Stomach (tissue), 9 donors: ENCODE results near the gene PIEZO1. TPM values are rescaled to one million over a fixed set of nuclear protein-coding genes. Genes with fewer than 3 reads are reported as not detected.
A peak's percentile ranks its signal among the peaks of the same experiment; 100 is the strongest.

Experiments used
- DNase-seq, 2 donors: peaks; one replicate each; pipeline versions ENCODE4 v3.0.0 to v3.0.0-alpha.2; 2013 to 2019
- H3K27ac ChIP-seq, 5 donors: fragments of 200-600 bp in 4 of 5; sonication (generic) in 4 of 5; one replicate each; pipeline ENCODE4 v1.5.1; 2013 to 2019; ENCODE audit warnings: mild to moderate bottlenecking in 1 of 5, moderate library complexity in 1 of 5
- H3K27me3 ChIP-seq, 3 donors: fragments of 200-600 bp; sonication (generic); one replicate each; pipeline ENCODE4 v1.5.1; 2017 to 2019; ENCODE audit warnings: mixed run types in 1 of 3
- H3K36me3 ChIP-seq, 4 donors: fragments of 200-600 bp; sonication (generic); 1 replicate in 3 of 4; 2 replicates in 1 of 4; pipeline ENCODE4 v1.5.1; 2016 to 2019
- H3K4me1 ChIP-seq, 4 donors: fragments of 200-600 bp; sonication (generic); one replicate each; pipeline ENCODE4 v1.5.1; 2016 to 2019
- H3K4me3 ChIP-seq, 4 donors: fragments of 200-600 bp; sonication (generic) in 3 of 4; one replicate each; pipeline ENCODE4 v1.5.1; 2016 to 2019; ENCODE audit warnings: mild to moderate bottlenecking in 1 of 4
- H3K9me3 ChIP-seq, 4 donors: fragments of 200-600 bp; sonication (generic); one replicate each; pipeline ENCODE4 v1.5.1; 2016 to 2019
- EP300 ChIP-seq: sonication (generic); formaldehyde crosslinking; IDR thresholded peaks from one replicate; pipeline ENCODE4 v1.6.1; 2017; ENCODE audit warnings: antibody characterized with exemption
- POLR2A ChIP-seq, 4 donors: fragments of 450-650 bp; IDR thresholded peaks; one replicate each; pipeline ENCODE4 v1.6.1; 2016; ENCODE audit warnings: antibody characterized with exemption in 4 of 4, control low read depth in 2 of 4, mild to moderate bottlenecking in 1 of 4, moderate library complexity in 1 of 4
- POLR2AphosphoS5 ChIP-seq, 3 donors: sonication (generic); formaldehyde crosslinking; IDR thresholded peaks; one replicate each; pipeline ENCODE4 v1.6.1; 2016; ENCODE audit warnings: antibody characterized with exemption in 3 of 3
- WGBS, 5 donors: extraction: QIAGEN DNeasy Blood & Tissue Kit in 3 of 5; methylation state at CpG; one replicate each; pipeline versions ENCODE4 v1.1.5 to v1.1.7; 2013 to 2018; 5-methylcytosine and 5-hydroxymethylcytosine counted together
- intact Hi-C: fragments of 100-400 bp; cut with DNase I; formaldehyde crosslinking; loops from one replicate; pipeline ENCODE4 v1.15.1; 2023; ENCODE audit warnings: low total_unique reads
- polyA plus RNA-seq, 3 donors: library from polyadenylated mRNA; stranded (reverse); fragments of 200-250 nt; gene quantifications; one replicate each; pipeline ENCODE4 v1.2.3, GENCODE V29; 2013
- total RNA-seq, 5 donors: library from RNA; depleted of rRNA; stranded (reverse); fragments of >200 nt; gene quantifications; one replicate each; pipeline versions ENCODE4 v1.1.0 to v1.2.3, GENCODE V29; 2014 to 2016
- TF ChIP-seq, protein P1 (sequence below), 7 experiments: fragments of 450-650 bp in 4 of 7; fragments of 200-600 bp in 3 of 7; sonication (generic) in 3 of 7; IDR thresholded peaks; one replicate each; pipeline ENCODE4 v1.5.1; 2016 to 2019; ENCODE audit warnings: antibody characterized with exemption in 7 of 7, control low read depth in 2 of 7, mild to moderate bottlenecking in 1 of 7
- donor health status: healthy with polysubstance abuse.
- donor health status: Bipolar disorder and iron deficiency.
- donor health status: healthy.

PIEZO1 gene
- total and polyA plus RNA-seq, 8 donors, result 43.7 to 171 (median 115) TPM

- H3K9me3 ChIP-seq, result no peaks in the 10 kb centered on the region
- peaks cover 0 to 31% (median 14%) of the 10 kb centered on the region in 4 donors for H3K36me3 ChIP-seq
- intact Hi-C loops, result no loop called here
- WGBS, 5 donors, result 37 to 66% (median 53%) methylated on average over 14 to 17 of the region's 17 CpGs
- H3K27ac ChIP-seq, result peak overlapping the region in 4 of 5 donors; percentile 35 to 79 (median 57)
- DNase-seq, result peak in 1 of 2 donors; percentile 68
- H3K27me3 ChIP-seq, result no peaks in the 10 kb centered on the region
- peak in 1 of 3 donors; percentile 15 for TF ChIP-seq POLR2AphosphoS5 (IDR thresholded peaks at IDR 0.05)
- TF ChIP-seq, protein P1, sequence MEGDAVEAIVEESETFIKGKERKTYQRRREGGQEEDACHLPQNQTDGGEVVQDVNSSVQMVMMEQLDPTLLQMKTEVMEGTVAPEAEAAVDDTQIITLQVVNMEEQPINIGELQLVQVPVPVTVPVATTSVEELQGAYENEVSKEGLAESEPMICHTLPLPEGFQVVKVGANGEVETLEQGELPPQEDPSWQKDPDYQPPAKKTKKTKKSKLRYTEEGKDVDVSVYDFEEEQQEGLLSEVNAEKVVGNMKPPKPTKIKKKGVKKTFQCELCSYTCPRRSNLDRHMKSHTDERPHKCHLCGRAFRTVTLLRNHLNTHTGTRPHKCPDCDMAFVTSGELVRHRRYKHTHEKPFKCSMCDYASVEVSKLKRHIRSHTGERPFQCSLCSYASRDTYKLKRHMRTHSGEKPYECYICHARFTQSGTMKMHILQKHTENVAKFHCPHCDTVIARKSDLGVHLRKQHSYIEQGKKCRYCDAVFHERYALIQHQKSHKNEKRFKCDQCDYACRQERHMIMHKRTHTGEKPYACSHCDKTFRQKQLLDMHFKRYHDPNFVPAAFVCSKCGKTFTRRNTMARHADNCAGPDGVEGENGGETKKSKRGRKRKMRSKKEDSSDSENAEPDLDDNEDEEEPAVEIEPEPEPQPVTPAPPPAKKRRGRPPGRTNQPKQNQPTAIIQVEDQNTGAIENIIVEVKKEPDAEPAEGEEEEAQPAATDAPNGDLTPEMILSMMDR (IDR thresholded peaks at IDR 0.05), result no peak
- peaks cover 20 to 57% (median 40%) of the 10 kb centered on the region in 4 donors for H3K4me1 ChIP-seq
- no peak overlapping the region for H3K4me3 ChIP-seq
Measured at GRCh38 chr16:88746506-88746905, 38.5 kb downstream of the PIEZO1 start.

DNA sequence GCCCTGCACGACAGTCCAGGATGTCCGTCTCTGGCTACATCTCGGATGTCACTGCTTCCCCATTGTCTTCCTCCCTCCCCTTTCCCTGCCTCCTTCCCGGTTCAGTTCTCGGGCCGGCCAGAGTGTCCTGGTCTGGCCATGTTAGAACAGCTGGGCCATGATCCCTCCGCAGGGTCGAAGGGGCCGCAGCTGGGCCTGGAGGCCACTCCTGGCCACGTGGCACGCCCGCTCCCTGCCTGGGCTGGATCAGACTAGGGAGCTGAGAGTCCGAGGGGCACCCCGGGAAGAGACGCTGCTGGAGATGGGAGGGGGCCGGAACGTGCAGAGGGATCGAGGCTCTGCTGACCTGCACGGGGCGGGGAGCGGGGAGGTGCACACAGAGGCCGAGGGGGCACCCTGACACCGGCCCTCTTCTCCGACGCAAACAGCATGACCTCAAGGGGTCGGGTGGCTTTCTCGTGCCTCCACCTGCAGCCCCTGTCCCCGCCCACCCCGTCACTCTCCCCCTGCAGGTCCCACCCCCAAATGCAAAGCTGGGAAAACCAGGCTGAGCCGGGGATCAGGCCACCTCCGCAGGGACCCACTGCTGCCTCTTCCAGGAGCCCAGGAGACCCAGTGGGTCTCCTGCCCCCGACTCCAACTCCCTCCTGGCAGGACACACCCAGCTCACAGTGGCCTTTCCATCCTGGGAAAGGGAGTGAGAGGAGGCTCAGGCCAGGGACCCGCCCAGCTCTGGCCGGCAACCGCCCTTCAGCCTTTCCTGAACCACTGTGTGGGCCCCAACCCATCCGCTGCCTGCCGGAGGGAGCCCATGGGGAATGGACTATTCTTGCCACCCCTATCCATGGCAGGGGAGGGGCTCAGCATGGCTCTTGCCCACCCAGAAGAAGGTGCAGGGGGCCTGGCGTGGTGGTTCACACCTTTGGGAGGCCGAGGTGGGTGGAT lies 40.2 kb downstream of the PIEZO1 start:
- DNase-seq, result no peak
- Histone ChIP-seq H3K36me3 (peaks cover 16 to 43% (median 28%) of the 10 kb centered on the region in 4 donors), H3K4me1 (peaks cover 20 to 57% (median 38%) of the 10 kb centered on the region in 4 donors), H3K4me3 (no peak overlapping the region), H3K27me3 (no peaks in the 10 kb centered on the region), H3K27ac (peak overlapping the region in 1 of 5 donors; percentile 79), H3K9me3 (no peaks in the 10 kb centered on the region)
- intact Hi-C loops, result loop anchor here (5.0 kb wide), 1 partner anchor 42 kb away; the partner anchor contains the start of gene PIEZO1
- no peak for TF ChIP-seq EP300
- TF ChIP-seq, protein P1 (IDR thresholded peaks at IDR 0.05), result no peak
- no peak for TF ChIP-seq POLR2AphosphoS5 (IDR thresholded peaks at IDR 0.05)
- TF ChIP-seq POLR2A (IDR thresholded peaks at IDR 0.05), result no peak
- WGBS, 5 donors, result 62 to 74% (median 71%) methylated on average over 17 to 39 of the region's 39 CpGs

DNA sequence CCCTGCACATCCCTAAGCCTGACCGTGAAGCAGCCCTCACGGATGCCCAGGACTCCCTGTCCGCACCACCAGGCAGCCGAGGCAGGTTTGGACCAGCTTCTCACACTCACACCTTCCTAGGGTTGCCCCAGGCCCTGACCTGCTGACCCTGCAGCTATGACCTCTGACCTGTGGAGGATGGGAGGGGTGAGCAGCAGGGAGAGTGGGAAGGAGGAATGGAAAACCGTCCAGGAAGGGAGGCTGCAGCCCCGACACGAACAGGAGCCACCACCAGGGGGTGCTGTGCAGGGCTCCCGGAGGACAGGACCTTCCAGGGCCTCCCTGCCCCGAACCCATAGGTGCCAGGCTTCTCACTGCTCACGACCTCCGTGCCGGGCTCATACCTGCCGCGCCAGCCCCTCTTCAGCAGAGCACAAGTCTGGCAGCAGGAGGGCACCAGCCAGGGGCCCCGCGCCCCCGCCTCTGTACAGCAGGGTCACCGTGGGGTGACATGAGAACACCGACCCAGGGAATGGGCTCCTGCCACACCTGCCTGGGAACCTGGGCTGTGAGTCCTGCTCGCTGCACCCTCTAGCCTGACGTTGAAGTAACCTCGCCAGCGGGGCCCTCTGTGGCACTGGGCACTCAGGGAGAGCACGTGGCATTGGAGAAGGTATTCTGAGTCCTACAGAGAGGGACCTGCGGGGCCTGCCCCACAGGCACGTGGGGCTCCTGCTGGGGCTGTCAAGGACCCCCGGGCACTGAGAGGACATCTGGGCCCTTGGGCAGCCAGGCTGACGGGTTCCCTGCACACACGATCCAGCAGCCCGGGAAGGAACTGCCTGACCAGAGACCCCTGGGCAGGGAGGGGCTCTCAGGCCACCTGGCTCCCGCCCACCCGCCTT lies 41.1 kb downstream of the PIEZO1 start:
- Histone ChIP-seq H3K4me3 (no peak overlapping the region), H3K27me3 (no peaks in the 10 kb centered on the region), H3K9me3 (no peaks in the 10 kb centered on the region), H3K4me1 (peaks cover 20 to 57% (median 38%) of the 10 kb centered on the region in 4 donors), H3K36me3 (peaks cover 17 to 47% (median 33%) of the 10 kb centered on the region in 4 donors), H3K27ac (peak overlapping the region in 2 of 5 donors; percentile 15 to 79)
- peak; percentile 87 to 89 for DNase-seq
- WGBS, 5 donors, result 43 to 57% (median 53%) methylated on average over 18 to 32 of the region's 32 CpGs
- intact Hi-C loops, result loop anchor here (5.0 kb wide), 1 partner anchor 43 kb away; the partner anchor contains the start of gene PIEZO1
- TF ChIP-seq POLR2A (IDR thresholded peaks at IDR 0.05), result no peak
- TF ChIP-seq POLR2AphosphoS5 (IDR thresholded peaks at IDR 0.05), result peak in 1 of 3 donors; percentile 39
- no peak for TF ChIP-seq EP300
- TF ChIP-seq, protein P1 (IDR thresholded peaks at IDR 0.05), result peak in 6 of 7 experiments; percentile 75 to 95 (median 84)
